Brain microvascular endothelial cell (primary cell): Measurements from ENCODE around the gene SPECC1L.

Experiments used
- DNase-seq: peaks from one replicate; pipeline ENCODE4 v3.0.0-alpha.2; 2020
- H3K27ac ChIP-seq: fragments of 250-450 bp; sonication (Bioruptor Pico); 2 replicates; pipeline ENCODE4 v1.5.1; 2020; ENCODE audit warnings: mild to moderate bottlenecking, moderate library complexity
- H3K27me3 ChIP-seq: fragments of 250-450 bp; sonication (Bioruptor Pico); replicated peaks from 2 replicates; pipeline ENCODE4 v1.5.1; 2020; ENCODE audit warnings: mild to moderate bottlenecking
- H3K36me3 ChIP-seq: fragments of 250-450 bp; sonication (Bioruptor Pico); replicated peaks from 2 replicates; pipeline ENCODE4 v1.5.1; 2020; ENCODE audit warnings: mild to moderate bottlenecking
- H3K4me3 ChIP-seq: 2 replicates; pipeline ENCODE4 v1.5.1; 2011; ENCODE audit warnings: low read depth, mild to moderate bottlenecking, control low read depth, low read length, moderate library complexity
- in situ Hi-C: cut with HindIII; loops from 2 replicates; pipeline ENCODE4 v1.10.0; 2017; ENCODE audit warnings: low sequenced_read_pairs, low pct_ligation_motif_present
- TF ChIP-seq, protein P1 (sequence below): IDR thresholded peaks from 2 replicates; pipeline ENCODE4 v1.5.1; 2011; ENCODE audit warnings: low read depth, mild to moderate bottlenecking, moderate library complexity, low read length, control low read depth, inconsistent platforms; ENCODE audit errors: missing control alignments

SPECC1L gene

DNA sequence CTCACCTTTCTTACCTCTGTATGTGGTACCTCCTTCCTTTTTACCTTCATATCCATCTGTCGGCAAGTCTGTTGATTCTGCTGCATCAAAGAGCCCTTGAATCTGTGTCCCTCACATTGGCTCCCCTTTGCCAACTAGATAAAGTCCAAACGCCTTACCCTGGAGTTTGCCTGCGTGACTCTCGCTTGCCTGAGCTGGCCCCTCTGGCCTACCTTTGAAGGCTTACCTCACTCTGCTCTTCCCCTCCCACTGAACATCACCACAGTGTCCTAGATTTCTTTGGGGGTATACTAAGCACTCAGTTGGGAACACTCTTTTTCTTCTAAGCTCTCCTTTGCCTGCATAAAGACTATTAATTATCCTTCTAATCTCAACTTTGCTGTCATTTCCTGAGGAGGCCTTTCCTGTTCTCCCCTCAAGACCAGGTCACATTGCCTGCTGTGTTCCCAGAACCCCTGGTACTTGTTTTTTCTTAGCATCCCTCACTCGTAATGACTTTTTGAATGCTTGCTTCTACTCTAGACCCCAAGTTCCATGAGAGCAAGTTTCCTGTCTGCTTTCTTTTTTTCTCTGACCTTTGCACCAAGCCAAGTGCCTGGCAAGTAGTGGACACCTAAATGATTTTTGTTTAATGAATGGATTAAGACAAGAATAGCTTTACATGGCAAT lies 89.0 kb downstream of the SPECC1L start:
- in situ Hi-C loops: no loop called here
- H3K36me3 ChIP-seq: peaks cover 20% of the 10 kb centered on the region
- no peak for DNase-seq
- no peaks in the 10 kb centered on the region for H3K27me3 ChIP-seq
- TF ChIP-seq, protein P1, sequence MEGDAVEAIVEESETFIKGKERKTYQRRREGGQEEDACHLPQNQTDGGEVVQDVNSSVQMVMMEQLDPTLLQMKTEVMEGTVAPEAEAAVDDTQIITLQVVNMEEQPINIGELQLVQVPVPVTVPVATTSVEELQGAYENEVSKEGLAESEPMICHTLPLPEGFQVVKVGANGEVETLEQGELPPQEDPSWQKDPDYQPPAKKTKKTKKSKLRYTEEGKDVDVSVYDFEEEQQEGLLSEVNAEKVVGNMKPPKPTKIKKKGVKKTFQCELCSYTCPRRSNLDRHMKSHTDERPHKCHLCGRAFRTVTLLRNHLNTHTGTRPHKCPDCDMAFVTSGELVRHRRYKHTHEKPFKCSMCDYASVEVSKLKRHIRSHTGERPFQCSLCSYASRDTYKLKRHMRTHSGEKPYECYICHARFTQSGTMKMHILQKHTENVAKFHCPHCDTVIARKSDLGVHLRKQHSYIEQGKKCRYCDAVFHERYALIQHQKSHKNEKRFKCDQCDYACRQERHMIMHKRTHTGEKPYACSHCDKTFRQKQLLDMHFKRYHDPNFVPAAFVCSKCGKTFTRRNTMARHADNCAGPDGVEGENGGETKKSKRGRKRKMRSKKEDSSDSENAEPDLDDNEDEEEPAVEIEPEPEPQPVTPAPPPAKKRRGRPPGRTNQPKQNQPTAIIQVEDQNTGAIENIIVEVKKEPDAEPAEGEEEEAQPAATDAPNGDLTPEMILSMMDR: no peak
- no peak overlapping the region for H3K4me3 ChIP-seq
- H3K27ac ChIP-seq: no peak overlapping the region

DNA sequence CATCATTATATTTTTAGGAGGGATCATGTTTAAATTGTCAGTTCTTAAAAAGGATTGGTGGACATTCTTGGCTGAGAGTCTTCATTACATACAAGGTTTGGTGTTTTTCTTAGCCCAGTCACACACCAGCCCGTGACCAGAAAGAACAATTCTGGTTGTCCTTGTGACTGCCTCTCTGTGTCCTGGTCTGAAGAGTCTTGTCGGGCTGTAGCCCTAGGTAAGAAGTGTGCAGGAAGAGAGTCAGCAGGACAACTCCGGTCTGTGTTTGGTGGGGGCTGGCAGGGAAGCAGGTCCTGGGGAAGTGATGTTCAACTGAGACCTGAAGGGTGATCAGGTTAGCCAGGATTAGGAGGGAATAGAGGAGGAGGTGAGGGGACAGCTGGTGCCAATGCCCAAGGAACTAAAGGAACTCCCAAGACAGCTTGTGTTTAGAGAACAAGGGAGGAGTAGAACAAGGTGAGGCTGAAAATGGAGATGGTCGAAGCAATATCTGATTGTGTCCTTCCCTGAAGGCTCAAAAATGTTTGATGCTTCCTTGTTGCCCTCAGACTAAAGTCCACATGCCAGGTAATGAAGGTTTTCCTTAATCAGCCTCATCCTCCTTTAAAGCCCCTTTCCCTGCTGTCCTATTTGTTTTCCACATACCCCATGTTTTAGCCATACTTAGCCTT lies 91.5 kb downstream of the SPECC1L start:
- Histone ChIP-seq H3K4me3 (no peak overlapping the region), H3K36me3 (peaks cover 21% of the 10 kb centered on the region), H3K27ac (no peak overlapping the region), H3K27me3 (no peaks in the 10 kb centered on the region)
- in situ Hi-C loops: no loop called here
- DNase-seq: no peak
- TF ChIP-seq, protein P1: no peak

DNA sequence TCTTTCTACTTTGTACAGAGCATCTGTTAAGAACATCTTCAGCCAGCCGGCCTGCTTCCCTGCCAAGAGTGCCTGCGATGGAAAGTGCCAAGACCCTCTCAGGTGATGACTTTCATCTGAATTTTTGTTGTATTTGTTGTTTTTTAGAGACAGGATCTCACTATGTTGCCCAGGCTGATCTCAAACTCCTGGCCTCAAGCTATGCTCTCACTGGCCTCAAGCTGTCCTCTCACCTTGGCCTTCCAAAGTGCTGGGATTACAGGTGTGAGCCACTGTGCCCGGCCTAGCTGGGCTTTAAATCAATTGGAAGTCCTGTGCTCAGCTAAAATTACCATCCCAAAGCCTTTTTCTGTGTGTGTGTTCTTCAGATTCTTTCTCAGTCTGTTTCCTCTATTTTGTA lies 92.6 kb downstream of the SPECC1L start:
- in situ Hi-C loops: no loop called here
- peaks cover 21% of the 10 kb centered on the region for H3K36me3 ChIP-seq

DNA sequence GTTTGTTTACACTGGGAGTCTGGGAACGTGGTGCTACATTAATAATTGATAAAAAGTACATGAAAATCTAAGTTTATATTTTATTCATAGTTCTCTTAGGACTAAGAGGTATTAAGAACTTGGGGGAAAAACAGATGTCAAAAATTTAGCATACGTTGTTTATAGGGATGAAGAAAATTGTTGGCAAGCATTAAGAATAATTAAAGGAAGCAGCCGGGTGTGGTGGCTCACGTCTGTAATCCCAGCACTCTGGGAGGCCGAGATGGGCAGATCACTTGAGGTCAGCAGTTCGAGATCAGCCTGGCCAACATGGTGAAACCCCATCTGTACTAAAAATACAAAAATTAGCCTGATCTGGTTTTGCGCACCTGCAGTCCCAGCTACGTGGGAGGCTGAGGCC lies 96.1 kb downstream of the SPECC1L start:
- Histone ChIP-seq H3K27ac (no peak overlapping the region), H3K36me3 (peaks cover 30% of the 10 kb centered on the region), H3K27me3 (no peaks in the 10 kb centered on the region), H3K4me3 (no peak overlapping the region)
- DNase-seq: no peak
- in situ Hi-C loops: no loop called here
- TF ChIP-seq, protein P1: no peak

More for the DNA sequence above, 92.6 kb downstream of the SPECC1L start:
- DNase-seq: no peak
- no peaks in the 10 kb centered on the region for H3K27me3 ChIP-seq
- TF ChIP-seq, protein P1: no peak
- no peak overlapping the region for H3K27ac ChIP-seq
- H3K4me3 ChIP-seq: no peak overlapping the region

DNA sequence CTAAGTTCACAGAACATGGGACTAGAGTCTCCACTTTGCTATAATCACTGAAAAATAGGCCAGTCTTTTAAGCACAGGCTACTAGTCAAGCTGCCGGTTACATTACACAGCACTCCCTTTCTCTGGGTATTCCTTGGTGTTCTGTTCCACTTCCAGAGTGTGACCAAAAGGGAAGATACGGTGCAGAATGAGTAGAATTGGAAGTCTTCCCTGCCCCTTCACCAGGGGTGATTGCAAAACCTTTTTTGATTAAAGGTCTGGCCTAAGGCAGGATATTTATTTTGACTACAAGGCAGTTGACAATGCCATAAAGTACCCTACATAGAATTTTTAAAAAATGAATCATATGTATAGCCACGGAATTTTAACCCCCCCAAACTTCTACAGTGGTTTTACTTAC lies 97.2 kb downstream of the SPECC1L start:
- no peaks in the 10 kb centered on the region for H3K27me3 ChIP-seq
- no peak overlapping the region for H3K27ac ChIP-seq
- H3K36me3 ChIP-seq: peaks cover 34% of the 10 kb centered on the region
- in situ Hi-C loops: no loop called here
- H3K4me3 ChIP-seq: no peak overlapping the region
- TF ChIP-seq, protein P1: no peak
- DNase-seq: no peak

DNA sequence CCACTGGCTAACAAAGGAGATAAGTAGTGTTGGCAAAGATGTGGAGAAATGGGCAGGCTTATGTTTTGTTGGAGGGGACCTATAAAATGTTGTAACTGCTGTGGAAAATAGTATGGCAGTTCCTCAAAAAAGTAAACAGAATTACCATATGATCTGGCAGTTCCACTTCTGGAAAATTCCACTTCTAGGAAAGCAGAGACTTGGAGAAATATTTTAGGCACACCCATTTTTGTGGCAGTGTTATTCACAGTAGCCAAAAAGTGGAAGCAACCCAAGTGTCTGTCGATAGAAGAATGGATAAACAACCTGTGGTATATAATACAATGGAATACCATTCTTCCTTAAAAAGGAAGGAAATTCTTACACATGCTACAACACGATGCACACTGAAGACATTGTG lies 99.8 kb downstream of the SPECC1L start:
- H3K27ac ChIP-seq: no peak overlapping the region
- no peak overlapping the region for H3K4me3 ChIP-seq
- H3K36me3 ChIP-seq: peaks cover 37% of the 10 kb centered on the region
- no peak for DNase-seq
- in situ Hi-C loops: no loop called here
- TF ChIP-seq, protein P1: no peak
- no peaks in the 10 kb centered on the region for H3K27me3 ChIP-seq
